Measurements from ENCODE around the gene RTP2.

DNA sequence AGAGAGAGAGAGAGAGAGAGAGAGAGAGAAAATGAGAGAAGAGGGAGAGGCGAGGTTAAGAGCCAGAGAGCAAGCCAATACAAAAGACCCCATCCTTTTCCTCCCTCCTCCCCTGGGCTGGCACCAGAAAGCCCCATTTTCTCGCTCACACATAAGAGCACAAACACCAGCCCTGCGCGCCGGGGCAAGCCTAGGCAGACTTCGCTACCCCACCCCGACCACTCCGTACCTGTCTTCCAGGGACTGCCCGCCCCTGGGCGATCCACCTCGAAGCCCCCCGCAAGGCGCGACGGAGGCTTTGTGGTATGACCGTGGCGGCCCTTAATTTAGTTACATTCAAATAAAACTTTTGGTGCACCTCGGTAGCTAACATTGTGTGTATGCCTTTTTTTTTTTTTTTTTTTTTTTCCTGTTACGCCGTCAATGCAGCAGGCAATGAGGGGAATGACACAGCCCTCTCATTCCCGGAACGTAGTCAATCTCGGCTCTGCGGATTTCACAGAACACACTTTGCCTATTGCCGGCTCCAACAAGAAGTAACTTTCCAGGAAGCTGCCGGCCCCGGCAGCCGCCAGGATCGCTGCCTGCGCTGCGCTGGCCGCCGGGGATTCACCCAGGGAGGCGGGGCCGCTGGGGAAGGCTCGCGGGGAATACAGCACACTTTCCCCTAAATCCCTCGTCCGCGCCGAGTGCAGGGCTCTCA lies 35.2 kb upstream of the RTP2 start:
- TF ChIP-seq, protein P1, sequence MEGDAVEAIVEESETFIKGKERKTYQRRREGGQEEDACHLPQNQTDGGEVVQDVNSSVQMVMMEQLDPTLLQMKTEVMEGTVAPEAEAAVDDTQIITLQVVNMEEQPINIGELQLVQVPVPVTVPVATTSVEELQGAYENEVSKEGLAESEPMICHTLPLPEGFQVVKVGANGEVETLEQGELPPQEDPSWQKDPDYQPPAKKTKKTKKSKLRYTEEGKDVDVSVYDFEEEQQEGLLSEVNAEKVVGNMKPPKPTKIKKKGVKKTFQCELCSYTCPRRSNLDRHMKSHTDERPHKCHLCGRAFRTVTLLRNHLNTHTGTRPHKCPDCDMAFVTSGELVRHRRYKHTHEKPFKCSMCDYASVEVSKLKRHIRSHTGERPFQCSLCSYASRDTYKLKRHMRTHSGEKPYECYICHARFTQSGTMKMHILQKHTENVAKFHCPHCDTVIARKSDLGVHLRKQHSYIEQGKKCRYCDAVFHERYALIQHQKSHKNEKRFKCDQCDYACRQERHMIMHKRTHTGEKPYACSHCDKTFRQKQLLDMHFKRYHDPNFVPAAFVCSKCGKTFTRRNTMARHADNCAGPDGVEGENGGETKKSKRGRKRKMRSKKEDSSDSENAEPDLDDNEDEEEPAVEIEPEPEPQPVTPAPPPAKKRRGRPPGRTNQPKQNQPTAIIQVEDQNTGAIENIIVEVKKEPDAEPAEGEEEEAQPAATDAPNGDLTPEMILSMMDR (conservative IDR thresholded peaks at IDR 0.05; ENCODE audit: low read depth in 2 of 2): no peak
- no peak for TF ChIP-seq POLR2AphosphoS5 (IDR thresholded peaks at IDR 0.05; ENCODE audit: low read depth)
- TF ChIP-seq CREB1 (CRISPR knock-in tag; IDR thresholded peaks at IDR 0.05; ENCODE audit: low read depth): no peak
- TF ChIP-seq, protein P2, sequence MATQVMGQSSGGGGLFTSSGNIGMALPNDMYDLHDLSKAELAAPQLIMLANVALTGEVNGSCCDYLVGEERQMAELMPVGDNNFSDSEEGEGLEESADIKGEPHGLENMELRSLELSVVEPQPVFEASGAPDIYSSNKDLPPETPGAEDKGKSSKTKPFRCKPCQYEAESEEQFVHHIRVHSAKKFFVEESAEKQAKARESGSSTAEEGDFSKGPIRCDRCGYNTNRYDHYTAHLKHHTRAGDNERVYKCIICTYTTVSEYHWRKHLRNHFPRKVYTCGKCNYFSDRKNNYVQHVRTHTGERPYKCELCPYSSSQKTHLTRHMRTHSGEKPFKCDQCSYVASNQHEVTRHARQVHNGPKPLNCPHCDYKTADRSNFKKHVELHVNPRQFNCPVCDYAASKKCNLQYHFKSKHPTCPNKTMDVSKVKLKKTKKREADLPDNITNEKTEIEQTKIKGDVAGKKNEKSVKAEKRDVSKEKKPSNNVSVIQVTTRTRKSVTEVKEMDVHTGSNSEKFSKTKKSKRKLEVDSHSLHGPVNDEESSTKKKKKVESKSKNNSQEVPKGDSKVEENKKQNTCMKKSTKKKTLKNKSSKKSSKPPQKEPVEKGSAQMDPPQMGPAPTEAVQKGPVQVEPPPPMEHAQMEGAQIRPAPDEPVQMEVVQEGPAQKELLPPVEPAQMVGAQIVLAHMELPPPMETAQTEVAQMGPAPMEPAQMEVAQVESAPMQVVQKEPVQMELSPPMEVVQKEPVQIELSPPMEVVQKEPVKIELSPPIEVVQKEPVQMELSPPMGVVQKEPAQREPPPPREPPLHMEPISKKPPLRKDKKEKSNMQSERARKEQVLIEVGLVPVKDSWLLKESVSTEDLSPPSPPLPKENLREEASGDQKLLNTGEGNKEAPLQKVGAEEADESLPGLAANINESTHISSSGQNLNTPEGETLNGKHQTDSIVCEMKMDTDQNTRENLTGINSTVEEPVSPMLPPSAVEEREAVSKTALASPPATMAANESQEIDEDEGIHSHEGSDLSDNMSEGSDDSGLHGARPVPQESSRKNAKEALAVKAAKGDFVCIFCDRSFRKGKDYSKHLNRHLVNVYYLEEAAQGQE (IDR thresholded peaks at IDR 0.05; ENCODE audit: unreplicated experiment): no peak
- no peak for TF ChIP-seq ZNF114 (CRISPR knock-in tag; IDR thresholded peaks at IDR 0.05)
- TF ChIP-seq EZH2 (IDR thresholded peaks at IDR 0.05; ENCODE audit: low read depth, unreplicated experiment): no peak
- no peak for TF ChIP-seq JUNB (IDR thresholded peaks at IDR 0.05; ENCODE audit: unreplicated experiment)
- no peak for TF ChIP-seq ZNF331 (CRISPR knock-in tag; IDR thresholded peaks at IDR 0.05; ENCODE audit: low read depth)
- no peak for TF ChIP-seq EZH2phosphoT487 (IDR thresholded peaks at IDR 0.05; ENCODE audit: unreplicated experiment)
- TF ChIP-seq NANOG (IDR thresholded peaks at IDR 0.05; ENCODE audit: borderline replicate concordance): no peak

All from GM23338 (cell line).